ENCODE measurements around the gene GRK5.

DNA sequence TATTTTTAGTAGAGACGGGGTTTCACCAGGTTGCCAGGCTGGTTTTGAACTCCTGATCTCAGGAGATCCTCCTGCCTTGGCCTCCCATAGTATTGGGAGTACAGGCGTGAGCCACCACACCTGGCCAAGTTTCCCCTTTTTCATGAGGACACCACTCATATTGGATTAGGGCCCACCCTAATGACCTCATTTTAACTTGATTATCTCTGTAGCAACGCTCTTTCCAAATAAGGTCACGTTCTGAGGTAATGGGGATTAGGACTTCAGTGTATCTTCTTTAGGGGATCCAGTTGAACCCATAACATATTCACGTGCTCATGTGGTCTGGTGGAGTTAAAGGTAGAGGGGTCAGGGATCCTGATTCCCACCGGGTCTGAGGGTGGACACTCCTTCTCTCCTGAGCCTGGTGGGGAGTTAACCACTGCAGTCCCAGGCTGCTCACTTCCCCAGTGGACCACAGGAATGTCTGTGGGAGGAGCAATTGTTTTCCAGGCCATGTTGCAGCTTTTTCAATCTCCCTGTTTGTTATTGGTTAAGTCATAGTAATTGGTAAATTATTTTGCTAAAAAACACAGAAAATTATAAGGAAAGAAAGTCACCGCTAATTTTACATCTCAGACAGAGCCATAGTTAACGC lies 130.5 kb downstream of the GRK5 start:
- no peak for TF ChIP-seq CTCF (conservative IDR thresholded peaks at IDR 0.05; ENCODE audit: low read depth, low read length)
- no peak for TF ChIP-seq EZH2 (IDR thresholded peaks at IDR 0.05; ENCODE audit: low read length, unreplicated experiment)
